IMR-90 (cell line): ENCODE measurements around the gene SRGAP3.

ENCODE experiments used
- BHLHE40 ChIP-seq: fragments of 150-350 bp; IDR thresholded peaks from 2 replicates; pipeline ENCODE4 v1.6.1; 2016; ENCODE audit warnings: mild to moderate bottlenecking, low read depth, low read length
- CEBPB ChIP-seq: IDR thresholded peaks from 2 replicates; pipeline ENCODE4 v1.6.1; 2012; ENCODE audit warnings: low read depth, low read length, improper control_type of control experiment
- CHD1 ChIP-seq: IDR thresholded peaks from 2 replicates; pipeline ENCODE4 v1.6.1; 2012; ENCODE audit warnings: low read depth, low read length, improper control_type of control experiment
- MAFK ChIP-seq: IDR thresholded peaks from 2 replicates; pipeline ENCODE4 v1.6.1; 2012; ENCODE audit warnings: low read depth, low read length, improper control_type of control experiment
- MXI1 ChIP-seq: IDR thresholded peaks from 2 replicates; pipeline ENCODE4 v1.6.1; 2012; ENCODE audit warnings: low read depth, mild to moderate bottlenecking, low read length, moderate library complexity, borderline replicate concordance
- POLR2A ChIP-seq: IDR thresholded peaks from 2 replicates; pipeline ENCODE4 v1.6.1; 2012; ENCODE audit warnings: mild to moderate bottlenecking, low read depth, low read length
- RAD21 ChIP-seq: IDR thresholded peaks from 2 replicates; pipeline ENCODE4 v1.6.1; 2012; ENCODE audit warnings: low read length, improper control_type of control experiment
- RCOR1 ChIP-seq: IDR thresholded peaks from 2 replicates; pipeline ENCODE4 v1.6.1; 2012; ENCODE audit warnings: mild to moderate bottlenecking, low read length, improper control_type of control experiment; ENCODE audit not compliant: insufficient replicate concordance
- RFX5 ChIP-seq: IDR thresholded peaks from 2 replicates; pipeline ENCODE4 v1.8.0; 2012; ENCODE audit warnings: low read depth, mild to moderate bottlenecking, low read length, moderate library complexity
- SMC3 ChIP-seq: fragments of 150-350 bp; IDR thresholded peaks from 2 replicates; pipeline ENCODE4 v1.6.1; 2016; ENCODE audit warnings: low read depth, mild to moderate bottlenecking, antibody characterized with exemption, low read length, moderate library complexity
- TF ChIP-seq, protein P1 (sequence below): conservative IDR thresholded peaks from 2 replicates; pipeline ENCODE4 v1.5.1; 2012; ENCODE audit warnings: mild to moderate bottlenecking, low read depth, low read length, improper control_type of control experiment
- TF ChIP-seq, protein P2 (sequence below): fragments of 150-350 bp; IDR thresholded peaks from 2 replicates; pipeline ENCODE4 v1.6.1; 2017; ENCODE audit warnings: mild to moderate bottlenecking, antibody characterized with exemption, low read length, low read depth
- TF ChIP-seq, protein P3 (sequence below): fragments of 150-350 bp; IDR thresholded peaks from 2 replicates; pipeline ENCODE4 v1.6.1; 2016; ENCODE audit warnings: low read depth, mild to moderate bottlenecking, low read length, moderate library complexity, borderline replicate concordance

DNA sequence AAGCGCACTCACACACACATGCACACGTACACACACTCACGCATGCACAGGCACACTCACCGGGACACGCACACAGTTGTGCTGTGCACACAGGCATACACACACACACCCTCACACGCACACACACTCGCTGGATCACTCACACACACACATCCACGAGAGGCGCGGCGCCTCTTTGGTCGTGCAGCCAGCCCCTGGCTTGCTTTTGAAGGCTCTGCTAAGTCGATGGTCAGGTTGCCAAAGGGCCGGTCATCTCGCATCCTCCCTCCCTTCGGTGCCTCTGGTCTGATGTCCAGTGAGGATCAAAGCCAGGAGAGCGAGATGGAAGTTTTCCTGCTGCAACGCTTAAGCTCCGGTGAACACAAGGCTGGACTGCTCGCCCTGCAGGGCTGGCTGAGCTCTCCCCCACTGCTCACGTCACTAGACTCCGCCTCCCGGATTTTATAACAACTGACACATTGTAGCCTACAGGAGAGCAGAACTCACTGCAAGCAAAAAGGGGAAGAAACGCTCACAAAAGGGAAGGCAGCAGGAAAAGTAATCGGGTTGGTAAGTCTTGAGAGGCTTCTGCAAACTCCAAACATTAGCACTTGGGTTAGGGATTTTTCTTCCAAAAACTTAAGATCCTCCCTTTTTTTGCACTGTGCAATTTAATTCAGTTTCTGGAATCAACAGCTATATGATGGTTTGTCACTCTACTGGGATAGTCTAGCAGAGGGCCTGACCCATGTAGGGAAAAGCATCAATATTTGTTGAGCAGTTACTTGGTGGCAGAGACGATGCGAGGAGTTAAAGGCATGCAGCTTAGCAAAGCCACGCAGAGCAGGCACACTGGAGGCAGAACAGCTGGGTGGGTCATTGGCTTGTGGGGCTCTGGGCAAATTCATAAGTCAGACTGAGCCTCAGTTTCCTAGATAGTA is at the start of gene SRGAP3:
- TF ChIP-seq, protein P1, sequence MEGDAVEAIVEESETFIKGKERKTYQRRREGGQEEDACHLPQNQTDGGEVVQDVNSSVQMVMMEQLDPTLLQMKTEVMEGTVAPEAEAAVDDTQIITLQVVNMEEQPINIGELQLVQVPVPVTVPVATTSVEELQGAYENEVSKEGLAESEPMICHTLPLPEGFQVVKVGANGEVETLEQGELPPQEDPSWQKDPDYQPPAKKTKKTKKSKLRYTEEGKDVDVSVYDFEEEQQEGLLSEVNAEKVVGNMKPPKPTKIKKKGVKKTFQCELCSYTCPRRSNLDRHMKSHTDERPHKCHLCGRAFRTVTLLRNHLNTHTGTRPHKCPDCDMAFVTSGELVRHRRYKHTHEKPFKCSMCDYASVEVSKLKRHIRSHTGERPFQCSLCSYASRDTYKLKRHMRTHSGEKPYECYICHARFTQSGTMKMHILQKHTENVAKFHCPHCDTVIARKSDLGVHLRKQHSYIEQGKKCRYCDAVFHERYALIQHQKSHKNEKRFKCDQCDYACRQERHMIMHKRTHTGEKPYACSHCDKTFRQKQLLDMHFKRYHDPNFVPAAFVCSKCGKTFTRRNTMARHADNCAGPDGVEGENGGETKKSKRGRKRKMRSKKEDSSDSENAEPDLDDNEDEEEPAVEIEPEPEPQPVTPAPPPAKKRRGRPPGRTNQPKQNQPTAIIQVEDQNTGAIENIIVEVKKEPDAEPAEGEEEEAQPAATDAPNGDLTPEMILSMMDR, result peak; percentile 29
- no peak for TF ChIP-seq BHLHE40
- TF ChIP-seq RAD21, result 0 out of 2 replicates have a peak, but pooled peaks have one; percentile 19
- TF ChIP-seq RCOR1, result no peak
- TF ChIP-seq, protein P2, sequence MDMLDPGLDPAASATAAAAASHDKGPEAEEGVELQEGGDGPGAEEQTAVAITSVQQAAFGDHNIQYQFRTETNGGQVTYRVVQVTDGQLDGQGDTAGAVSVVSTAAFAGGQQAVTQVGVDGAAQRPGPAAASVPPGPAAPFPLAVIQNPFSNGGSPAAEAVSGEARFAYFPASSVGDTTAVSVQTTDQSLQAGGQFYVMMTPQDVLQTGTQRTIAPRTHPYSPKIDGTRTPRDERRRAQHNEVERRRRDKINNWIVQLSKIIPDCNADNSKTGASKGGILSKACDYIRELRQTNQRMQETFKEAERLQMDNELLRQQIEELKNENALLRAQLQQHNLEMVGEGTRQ, result no peak
- no peak for TF ChIP-seq RFX5
- no peak for TF ChIP-seq MXI1
- TF ChIP-seq CEBPB, result no peak
- TF ChIP-seq POLR2A, result no peak
- TF ChIP-seq, protein P3, sequence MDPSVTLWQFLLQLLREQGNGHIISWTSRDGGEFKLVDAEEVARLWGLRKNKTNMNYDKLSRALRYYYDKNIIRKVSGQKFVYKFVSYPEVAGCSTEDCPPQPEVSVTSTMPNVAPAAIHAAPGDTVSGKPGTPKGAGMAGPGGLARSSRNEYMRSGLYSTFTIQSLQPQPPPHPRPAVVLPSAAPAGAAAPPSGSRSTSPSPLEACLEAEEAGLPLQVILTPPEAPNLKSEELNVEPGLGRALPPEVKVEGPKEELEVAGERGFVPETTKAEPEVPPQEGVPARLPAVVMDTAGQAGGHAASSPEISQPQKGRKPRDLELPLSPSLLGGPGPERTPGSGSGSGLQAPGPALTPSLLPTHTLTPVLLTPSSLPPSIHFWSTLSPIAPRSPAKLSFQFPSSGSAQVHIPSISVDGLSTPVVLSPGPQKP, result no peak
- TF ChIP-seq CHD1, result no peak
- TF ChIP-seq MAFK, result no peak
- no peak for TF ChIP-seq SMC3
